Measurements from ENCODE around the gene CD44. TPM values are rescaled to one million over a fixed set of nuclear protein-coding genes. Genes with fewer than 3 reads are reported as not detected.
"Not testable (repeated sequence)": the region's sequence is repeated elsewhere in the genome, so short reads cannot be mapped to it uniquely, and the experiment has no call there.

The CD44 gene
- total RNA-seq, result 15.4 TPM
- long read RNA-seq, full-length matches to known transcripts, result 21 of 21 reads
- long read RNA-seq, partial matches to known transcripts, result 0 of 21 reads
- long read RNA-seq, other reads (novel, unspliced or antisense), result 0 of 21 reads

GRCh38 chr11:35138943-35139721 is at the start of gene CD44:
Gene CD44, plus strand, starts transcription at chr11:35139171. Its CDS starts 133 bp downstream, at chr11:35139304.
- intact Hi-C loops (cut with DNase I), result no loop called here
- ATAC-seq (ENCODE audit: poor library complexity) (peak; percentile 75), DNase-seq (peak; percentile 81)

GRCh38 chr11:35089666-35090065 is 49.3 kb upstream of the CD44 start:
- intact Hi-C loops (cut with DNase I), result no loop called here
- DNase-seq (no peak), ATAC-seq (ENCODE audit: poor library complexity) (no peak)

DNA sequence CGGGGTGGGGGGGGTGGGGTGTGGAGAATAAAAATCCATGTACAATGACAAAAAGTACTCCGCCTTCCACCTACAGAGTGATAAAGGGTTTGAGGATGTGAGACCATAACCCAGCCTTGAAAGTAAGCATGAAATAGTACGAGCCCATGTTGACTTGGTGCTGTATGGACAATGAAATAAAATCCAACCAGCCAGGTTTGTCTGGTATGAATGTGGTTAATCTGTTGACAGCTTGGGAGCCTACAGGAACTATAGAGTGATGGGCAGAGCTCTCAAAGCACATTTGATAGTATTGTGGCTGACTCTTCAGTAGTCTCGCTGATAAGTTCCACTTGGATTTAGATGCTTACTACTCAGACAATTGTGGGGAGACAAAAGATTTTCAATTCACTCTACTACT is 48.8 kb upstream of the CD44 start:
- intact Hi-C loops (cut with DNase I), result no loop called here
- no peak for ATAC-seq (ENCODE audit: poor library complexity)
- DNase-seq, result no peak

DNA sequence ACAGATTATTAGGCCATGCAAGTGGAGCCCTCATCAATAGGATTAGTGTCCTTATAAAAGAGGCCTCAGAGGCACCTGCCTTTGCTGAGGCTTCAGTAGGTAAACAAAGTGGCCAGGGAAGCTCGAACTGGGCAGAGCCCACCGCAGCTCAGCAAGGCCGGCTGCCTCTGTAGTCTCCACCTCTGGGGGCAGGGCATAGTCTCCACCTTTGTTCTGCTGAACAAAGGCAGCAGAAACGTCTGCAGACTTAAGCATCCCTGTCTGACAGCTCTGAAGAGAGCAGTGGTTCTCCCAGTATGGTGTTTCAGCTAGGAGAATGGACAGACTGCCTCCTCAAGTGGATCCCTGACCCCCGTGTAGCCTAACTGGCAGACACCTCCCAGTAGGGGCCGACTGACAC is 48.0 kb upstream of the CD44 start:
- DNase-seq; ATAC-seq (ENCODE audit: poor library complexity); intact Hi-C loops (cut with DNase I): not testable (repeated sequence)

DNA sequence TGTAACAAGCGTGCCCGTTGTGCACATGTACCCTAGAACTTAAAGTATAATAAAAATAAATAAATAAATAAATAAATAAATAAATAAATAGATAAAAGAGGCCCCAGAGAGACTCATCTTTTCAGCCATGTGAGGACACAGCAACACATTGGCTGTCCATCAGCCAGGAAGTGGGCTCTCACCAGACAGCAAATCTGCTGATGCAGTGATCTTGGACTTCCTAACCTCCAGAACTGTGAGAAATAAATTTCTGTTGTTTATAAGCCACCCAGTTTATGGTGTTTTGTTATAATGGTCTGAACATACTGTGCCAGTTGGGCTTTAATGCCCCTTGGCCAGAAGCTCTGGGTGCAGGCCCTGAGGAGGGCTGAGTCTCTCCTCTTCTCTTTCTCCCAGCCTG is 42.2 kb upstream of the CD44 start:
- no peak for ATAC-seq (ENCODE audit: poor library complexity)
- DNase-seq, result no peak
- intact Hi-C loops (cut with DNase I), result no loop called here

- no peak for ATAC-seq (ENCODE audit: poor library complexity)
These were observed 41.0 kb upstream of the CD44 start for GRCh38 chr11:35097814-35098455.

GRCh38 chr11:35098855-35099254 is 40.1 kb upstream of the CD44 start:
- peak; percentile 40 for ATAC-seq (ENCODE audit: poor library complexity)
- DNase-seq, result no peak
- intact Hi-C loops (cut with DNase I), result no loop called here

More at GRCh38 chr11:35097814-35098455, 41.0 kb upstream of the CD44 start:
- intact Hi-C loops (cut with DNase I), result no loop called here
- no peak for DNase-seq

GRCh38 chr11:35099278-35100012 is 39.5 kb upstream of the CD44 start:
- DNase-seq, result no peak
- peak; percentile 74 for ATAC-seq (ENCODE audit: poor library complexity)
- intact Hi-C loops (cut with DNase I), result no loop called here

GRCh38 chr11:35100013-35100383 is 39.0 kb upstream of the CD44 start:
- intact Hi-C loops (cut with DNase I), result no loop called here
- ATAC-seq (ENCODE audit: poor library complexity), result peak; percentile 84
- no peak for DNase-seq

GRCh38 chr11:35101223-35101622 is 37.7 kb upstream of the CD44 start:
- intact Hi-C loops (cut with DNase I), result no loop called here
- no peak for DNase-seq
- ATAC-seq (ENCODE audit: poor library complexity), result no peak

GRCh38 chr11:35102267-35102666 is 36.7 kb upstream of the CD44 start:
- ATAC-seq (ENCODE audit: poor library complexity) (no peak), DNase-seq (no peak)
- intact Hi-C loops (cut with DNase I), result no loop called here

DNA sequence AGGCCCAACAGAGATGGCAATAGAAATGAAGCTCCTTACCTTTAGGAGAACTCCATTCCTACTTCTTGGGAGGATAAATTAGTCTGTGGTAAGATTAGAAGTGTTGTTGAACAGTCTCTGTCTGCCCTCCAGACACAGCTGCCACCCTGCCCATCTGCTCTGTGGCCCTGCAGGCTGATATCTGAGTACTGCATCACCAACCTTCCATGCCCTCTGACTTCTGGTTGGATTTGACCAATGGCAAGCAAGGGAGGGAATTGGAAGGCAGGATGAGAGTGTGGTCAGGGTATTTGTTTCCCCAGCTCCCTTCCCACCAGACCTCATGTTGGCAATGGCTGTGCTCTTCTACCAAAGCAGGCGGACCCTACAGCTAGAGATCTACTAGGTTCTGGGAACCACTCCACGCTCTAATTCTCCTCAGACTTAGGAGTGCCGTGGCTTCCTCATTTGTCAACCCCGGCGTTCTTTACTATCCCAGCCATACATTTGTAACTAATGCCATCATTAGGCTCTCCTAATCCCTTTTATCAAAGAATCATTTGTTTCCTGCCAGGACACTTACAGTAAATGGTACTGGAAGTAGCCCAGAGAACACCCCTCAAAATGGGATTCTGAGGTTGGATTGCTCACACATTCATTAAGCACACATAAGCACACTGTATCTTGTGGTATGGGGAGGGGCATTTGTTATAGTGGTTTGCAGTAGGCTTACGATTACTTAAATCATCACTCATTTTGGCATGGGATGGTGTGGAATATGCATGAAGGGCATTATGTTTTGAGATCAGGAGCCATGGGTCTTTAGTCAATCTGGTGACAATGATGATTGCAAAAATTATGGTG is 35.4 kb upstream of the CD44 start:
- no peak for ATAC-seq (ENCODE audit: poor library complexity)

GRCh38 chr11:35104655-35105054 is 34.3 kb upstream of the CD44 start:
- intact Hi-C loops (cut with DNase I), result no loop called here
- no peak for DNase-seq
- no peak for ATAC-seq (ENCODE audit: poor library complexity)

More for the DNA sequence above, 35.4 kb upstream of the CD44 start:
- no peak for DNase-seq
- intact Hi-C loops (cut with DNase I), result no loop called here

GRCh38 chr11:35105319-35106079 is 33.5 kb upstream of the CD44 start:
- intact Hi-C loops (cut with DNase I), result no loop called here
- ATAC-seq (ENCODE audit: poor library complexity) (peak; percentile 89), DNase-seq (peak; percentile 50)

DNA sequence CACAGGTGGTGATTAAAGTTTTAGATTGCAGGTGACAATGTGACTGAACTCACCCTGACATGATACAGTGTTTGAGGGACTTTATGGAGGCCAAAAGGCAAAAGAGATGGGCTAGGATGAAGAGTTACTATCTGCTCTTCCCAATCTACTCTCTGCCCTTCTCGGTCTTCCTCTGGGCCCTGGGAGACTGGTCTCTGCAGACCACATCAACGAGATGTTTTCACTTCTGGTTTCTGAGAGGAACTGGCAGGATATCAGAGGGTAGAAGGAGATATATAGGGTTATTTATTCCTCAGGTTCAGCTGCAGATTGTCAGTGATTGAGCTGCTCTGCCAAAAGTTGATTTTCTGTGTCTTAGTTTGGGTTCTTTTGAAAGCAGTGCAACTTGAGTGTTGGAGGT is 32.4 kb upstream of the CD44 start:
- ATAC-seq (ENCODE audit: poor library complexity) (no peak), DNase-seq (no peak)
- intact Hi-C loops (cut with DNase I), result no loop called here

- DNase-seq (no peak), ATAC-seq (ENCODE audit: poor library complexity) (no peak)
- intact Hi-C loops (cut with DNase I), result no loop called here
These were observed 31.1 kb upstream of the CD44 start for GRCh38 chr11:35107861-35108260.

- ATAC-seq (ENCODE audit: poor library complexity); intact Hi-C loops (cut with DNase I): not testable (repeated sequence)
These were observed 30.6 kb upstream of the CD44 start for GRCh38 chr11:35108336-35108735.

GRCh38 chr11:35109041-35109440 is 29.9 kb upstream of the CD44 start:
- intact Hi-C loops (cut with DNase I), result no loop called here
- DNase-seq (no peak), ATAC-seq (ENCODE audit: poor library complexity) (no peak)

More at GRCh38 chr11:35108336-35108735, 30.6 kb upstream of the CD44 start:
- DNase-seq, result not testable (repeated sequence)
